Stimulated activated CD8-positive, alpha-beta memory T cell treated with anti-CD3 and anti-CD28 coated beads, Interleukin-7, amount 100 ng/mL, for 48 hours (primary cell): ENCODE results near the gene VEZT.
"Not testable (repeated sequence)": the region's sequence is repeated elsewhere in the genome, so short reads cannot be mapped to it uniquely, and the experiment has no call there.

ENCODE experiments used
- DNase-seq, 2 donors: peaks; one replicate each; pipeline ENCODE4 v3.0.0-alpha.2; 2020; ENCODE audit warnings: low read depth in 1 of 2; ENCODE audit errors: extremely low read depth in 1 of 2

The VEZT gene

GRCh38 chr12:95224202-95225170 lies 6.9 kb downstream of the VEZT start:
- DNase-seq = no peak

GRCh38 chr12:95225645-95226212 lies 8.1 kb downstream of the VEZT start:
- no peak for DNase-seq

GRCh38 chr12:95227818-95228356 lies 10.3 kb downstream of the VEZT start:
- DNase-seq = no peak

- no peak for DNase-seq
Observed at GRCh38 chr12:95228617-95229016, 11.0 kb downstream of the VEZT start.

GRCh38 chr12:95229636-95230035 lies 12.0 kb downstream of the VEZT start:
- no peak for DNase-seq

GRCh38 chr12:95230313-95230712 lies 12.7 kb downstream of the VEZT start:
- no peak for DNase-seq

- no peak for DNase-seq
Observed at GRCh38 chr12:95231190-95231589, 13.6 kb downstream of the VEZT start.

GRCh38 chr12:95234187-95234586 lies 16.6 kb downstream of the VEZT start:
- DNase-seq = not testable (repeated sequence)

GRCh38 chr12:95235621-95236020 lies 18.0 kb downstream of the VEZT start:
- not testable (repeated sequence) for DNase-seq

GRCh38 chr12:95237315-95237714 lies 19.7 kb downstream of the VEZT start:
- DNase-seq = no peak

GRCh38 chr12:95238150-95238549 lies 20.5 kb downstream of the VEZT start:
- DNase-seq = no peak

GRCh38 chr12:95239216-95239615 lies 21.6 kb downstream of the VEZT start:
- DNase-seq = no peak

GRCh38 chr12:95239835-95240234 lies 22.2 kb downstream of the VEZT start:
- DNase-seq = not testable (repeated sequence)

GRCh38 chr12:95240556-95240955 lies 22.9 kb downstream of the VEZT start:
- DNase-seq = no peak

- DNase-seq = not testable (repeated sequence)
Observed at GRCh38 chr12:95241138-95241537, 23.5 kb downstream of the VEZT start.

- DNase-seq = no peak
Observed at GRCh38 chr12:95241761-95242506, 24.3 kb downstream of the VEZT start.

- DNase-seq = no peak
Observed at GRCh38 chr12:95243497-95244183, 26.0 kb downstream of the VEZT start.

- DNase-seq = no peak
Observed at GRCh38 chr12:95244350-95244749, 26.7 kb downstream of the VEZT start.

- DNase-seq = no peak
Observed at GRCh38 chr12:95248095-95248494, 30.5 kb downstream of the VEZT start.

- no peak for DNase-seq
Observed at GRCh38 chr12:95248604-95249360, 31.2 kb downstream of the VEZT start.
